Stimulated activated CD4-positive, alpha-beta T cell treated with anti-CD3 and anti-CD28 coated beads, Interleukin-12 subunit alpha, Interleukin-12 subunit beta, amount 100 ng/mL, for 24 hours (primary cell): ENCODE measurements around the gene STAT5A.
"Not testable (repeated sequence)": the region's sequence is repeated elsewhere in the genome, so short reads cannot be mapped to it uniquely, and the experiment has no call there.

Source experiments
- DNase-seq, 2 experiments: peaks; one replicate each; pipeline ENCODE4 v3.0.0-alpha.2; 2020; ENCODE audit warnings: low read depth in 2 of 2

Gene STAT5A

DNA sequence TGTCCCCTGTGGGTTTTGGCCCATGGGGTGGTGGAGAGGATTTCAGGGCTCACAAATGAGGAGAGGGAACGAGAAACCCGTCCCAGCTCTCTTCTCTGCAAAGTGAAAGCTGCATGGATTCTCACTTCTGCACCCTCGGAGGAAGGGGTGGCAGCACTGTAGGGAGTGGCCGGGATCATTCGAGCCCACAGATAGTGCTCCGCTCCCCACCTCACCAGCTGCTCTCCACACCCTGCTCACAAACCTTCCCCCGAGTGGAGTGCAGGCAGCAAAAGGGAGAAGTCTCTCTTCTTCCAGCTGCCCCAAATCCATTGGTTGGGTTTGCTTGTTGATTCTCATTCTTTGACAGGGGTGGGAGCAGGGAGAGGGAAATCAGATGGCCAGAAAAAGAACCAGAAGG, 20.1 kb downstream of the STAT5A start:
- DNase-seq: no peak

DNA sequence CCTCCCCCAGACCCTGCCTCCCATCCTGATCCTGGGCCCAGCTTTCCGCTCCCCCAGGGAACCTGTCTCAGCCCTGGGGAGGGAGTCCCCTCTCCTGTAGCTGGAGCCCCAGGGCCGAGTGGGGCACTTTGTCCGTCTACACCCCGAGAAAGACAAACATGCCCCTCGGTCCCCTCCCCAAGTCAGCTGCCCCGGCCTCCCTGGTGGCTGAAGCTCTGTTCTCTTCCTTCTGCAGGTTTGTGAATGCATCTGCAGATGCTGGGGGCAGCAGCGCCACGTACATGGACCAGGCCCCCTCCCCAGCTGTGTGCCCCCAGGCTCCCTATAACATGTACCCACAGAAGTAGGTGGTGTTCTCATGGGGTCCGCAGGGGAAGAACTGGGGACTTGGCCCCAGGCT, 20.8 kb downstream of the STAT5A start:
- DNase-seq: no peak

DNA sequence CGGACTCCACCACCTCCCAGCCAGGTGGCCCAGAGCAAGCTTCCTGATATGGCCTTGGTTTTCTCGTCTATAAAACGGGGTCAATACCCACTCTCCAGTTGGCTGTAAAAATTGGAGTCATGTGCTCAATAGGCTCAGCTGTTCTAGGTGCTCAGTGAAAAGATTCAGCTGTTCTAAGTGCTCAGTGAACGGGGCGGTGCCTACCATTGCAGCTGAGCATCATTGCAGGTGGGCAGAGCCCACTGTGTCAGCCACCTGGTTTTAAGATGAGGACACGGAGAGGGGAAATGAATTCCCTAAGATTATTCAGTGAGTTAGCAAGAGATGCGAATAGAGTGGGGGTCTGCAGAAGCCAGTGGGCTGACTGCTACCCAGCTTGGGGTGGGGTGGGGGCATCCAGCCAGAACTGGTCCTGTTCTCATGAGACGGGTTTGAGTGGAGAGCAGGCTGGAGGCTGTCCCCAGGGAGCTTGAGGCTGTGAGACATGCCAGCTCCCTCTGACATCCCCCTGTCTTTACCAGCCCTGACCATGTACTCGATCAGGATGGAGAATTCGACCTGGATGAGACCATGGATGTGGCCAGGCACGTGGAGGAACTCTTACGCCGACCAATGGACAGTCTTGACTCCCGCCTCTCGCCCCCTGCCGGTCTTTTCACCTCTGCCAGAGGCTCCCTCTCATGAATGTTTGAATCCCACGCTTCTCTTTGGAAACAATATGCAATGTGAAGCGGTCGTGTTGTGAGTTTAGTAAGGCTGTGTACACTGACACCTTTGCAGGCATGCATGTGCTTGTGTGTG, 21.9 kb downstream of the STAT5A start:
- no peak for DNase-seq

DNA sequence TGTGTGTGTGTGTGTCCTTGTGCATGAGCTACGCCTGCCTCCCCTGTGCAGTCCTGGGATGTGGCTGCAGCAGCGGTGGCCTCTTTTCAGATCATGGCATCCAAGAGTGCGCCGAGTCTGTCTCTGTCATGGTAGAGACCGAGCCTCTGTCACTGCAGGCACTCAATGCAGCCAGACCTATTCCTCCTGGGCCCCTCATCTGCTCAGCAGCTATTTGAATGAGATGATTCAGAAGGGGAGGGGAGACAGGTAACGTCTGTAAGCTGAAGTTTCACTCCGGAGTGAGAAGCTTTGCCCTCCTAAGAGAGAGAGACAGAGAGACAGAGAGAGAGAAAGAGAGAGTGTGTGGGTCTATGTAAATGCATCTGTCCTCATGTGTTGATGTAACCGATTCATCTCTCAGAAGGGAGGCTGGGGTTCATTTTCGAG, 22.5 kb downstream of the STAT5A start:
- no peak for DNase-seq

DNA sequence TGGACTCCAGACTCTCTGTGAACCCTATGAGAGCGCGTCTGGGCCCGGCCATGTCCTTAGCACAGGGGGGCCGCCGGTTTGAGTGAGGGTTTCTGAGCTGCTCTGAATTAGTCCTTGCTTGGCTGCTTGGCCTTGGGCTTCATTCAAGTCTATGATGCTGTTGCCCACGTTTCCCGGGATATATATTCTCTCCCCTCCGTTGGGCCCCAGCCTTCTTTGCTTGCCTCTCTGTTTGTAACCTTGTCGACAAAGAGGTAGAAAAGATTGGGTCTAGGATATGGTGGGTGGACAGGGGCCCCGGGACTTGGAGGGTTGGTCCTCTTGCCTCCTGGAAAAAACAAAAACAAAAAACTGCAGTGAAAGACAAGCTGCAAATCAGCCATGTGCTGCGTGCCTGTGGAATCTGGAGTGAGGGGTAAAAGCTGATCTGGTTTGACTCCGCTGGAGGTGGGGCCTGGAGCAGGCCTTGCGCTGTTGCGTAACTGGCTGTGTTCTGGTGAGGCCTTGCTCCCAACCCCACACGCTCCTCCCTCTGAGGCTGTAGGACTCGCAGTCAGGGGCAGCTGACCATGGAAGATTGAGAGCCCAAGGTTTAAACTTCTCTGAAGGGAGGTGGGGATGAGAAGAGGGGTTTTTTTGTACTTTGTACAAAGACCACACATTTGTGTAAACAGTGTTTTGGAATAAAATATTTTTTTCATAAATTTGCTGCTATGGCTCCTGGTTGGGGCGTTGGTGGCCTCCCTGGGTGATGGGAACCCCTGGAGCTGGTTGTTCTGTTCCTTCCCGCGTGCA, 23.1 kb downstream of the STAT5A start:
- DNase-seq: no peak

DNA sequence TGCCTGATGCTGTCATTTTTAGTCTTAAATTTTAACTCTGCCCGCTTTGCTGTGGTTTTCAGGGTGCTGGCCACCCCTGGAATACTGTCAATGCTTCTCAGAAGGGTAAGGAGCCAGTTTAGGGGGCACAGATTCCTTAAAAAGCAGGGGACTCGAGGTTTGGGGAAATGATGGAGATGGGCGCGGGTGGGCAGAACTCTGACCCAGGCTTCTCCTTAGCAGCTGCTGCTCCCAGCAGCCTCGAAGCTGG, 23.7 kb downstream of the STAT5A start:
- DNase-seq: no peak

DNA sequence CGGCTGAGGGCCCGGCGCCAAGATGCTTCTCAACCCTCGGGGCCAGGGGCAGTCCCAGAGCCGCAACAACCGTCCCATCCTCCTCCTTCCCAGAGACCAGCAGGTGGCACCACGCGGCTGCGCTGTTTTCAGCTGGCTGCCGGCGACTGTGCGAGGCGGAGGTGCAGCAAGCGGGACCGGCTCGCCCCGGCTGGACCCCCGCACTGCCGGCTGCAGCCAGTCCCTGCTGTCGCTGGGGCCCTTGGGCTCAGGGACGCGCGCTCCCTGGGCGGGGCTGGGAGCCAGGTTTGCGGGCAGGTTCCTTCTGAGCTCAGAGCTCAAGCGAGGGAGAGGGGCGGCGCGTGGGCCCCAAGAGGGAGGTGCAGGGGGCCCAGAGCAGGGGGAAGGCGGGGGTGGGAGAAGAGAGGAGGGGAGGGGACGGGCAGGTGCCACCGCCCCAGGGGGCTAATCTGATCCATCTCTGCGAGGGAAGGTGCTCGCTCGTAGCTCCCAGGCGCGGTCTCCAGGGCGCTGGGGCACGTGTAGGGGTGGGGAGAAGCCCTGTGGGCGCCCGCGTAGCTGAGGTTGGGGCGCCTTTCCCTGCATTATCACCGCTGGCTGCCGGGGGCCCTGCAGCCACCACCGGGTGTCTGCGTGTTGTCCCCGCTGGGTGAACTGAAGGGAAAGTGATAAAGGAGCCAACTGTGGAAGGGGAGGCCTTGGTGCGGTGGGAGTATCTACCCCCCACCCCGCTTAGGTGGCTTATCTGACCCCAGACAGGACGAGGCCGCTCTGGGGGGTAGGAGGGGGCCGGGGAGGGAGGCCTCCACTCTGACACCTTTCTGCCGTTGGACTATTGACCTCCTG, 24.2 kb downstream of the STAT5A start:
- DNase-seq: peak; percentile 63 to 74

DNA sequence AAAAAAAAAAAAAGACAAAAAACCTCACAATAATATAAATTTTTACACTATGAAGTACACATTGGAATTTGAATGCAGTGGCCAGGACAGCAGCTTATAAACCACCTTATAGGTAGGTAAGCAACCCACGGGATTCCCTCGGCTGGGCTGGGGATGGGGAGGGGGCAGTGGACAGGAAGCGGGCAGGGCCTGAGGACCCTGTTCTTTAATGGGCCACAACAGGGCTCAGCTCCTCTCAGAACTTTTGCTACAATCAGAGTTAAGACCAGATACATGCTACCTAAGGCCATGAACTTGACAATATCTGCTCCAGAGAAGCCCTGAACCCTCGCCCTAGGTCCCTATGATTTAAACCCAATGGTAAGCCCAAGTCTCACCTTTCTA, 25.1 kb downstream of the STAT5A start:
- DNase-seq: no peak

DNA sequence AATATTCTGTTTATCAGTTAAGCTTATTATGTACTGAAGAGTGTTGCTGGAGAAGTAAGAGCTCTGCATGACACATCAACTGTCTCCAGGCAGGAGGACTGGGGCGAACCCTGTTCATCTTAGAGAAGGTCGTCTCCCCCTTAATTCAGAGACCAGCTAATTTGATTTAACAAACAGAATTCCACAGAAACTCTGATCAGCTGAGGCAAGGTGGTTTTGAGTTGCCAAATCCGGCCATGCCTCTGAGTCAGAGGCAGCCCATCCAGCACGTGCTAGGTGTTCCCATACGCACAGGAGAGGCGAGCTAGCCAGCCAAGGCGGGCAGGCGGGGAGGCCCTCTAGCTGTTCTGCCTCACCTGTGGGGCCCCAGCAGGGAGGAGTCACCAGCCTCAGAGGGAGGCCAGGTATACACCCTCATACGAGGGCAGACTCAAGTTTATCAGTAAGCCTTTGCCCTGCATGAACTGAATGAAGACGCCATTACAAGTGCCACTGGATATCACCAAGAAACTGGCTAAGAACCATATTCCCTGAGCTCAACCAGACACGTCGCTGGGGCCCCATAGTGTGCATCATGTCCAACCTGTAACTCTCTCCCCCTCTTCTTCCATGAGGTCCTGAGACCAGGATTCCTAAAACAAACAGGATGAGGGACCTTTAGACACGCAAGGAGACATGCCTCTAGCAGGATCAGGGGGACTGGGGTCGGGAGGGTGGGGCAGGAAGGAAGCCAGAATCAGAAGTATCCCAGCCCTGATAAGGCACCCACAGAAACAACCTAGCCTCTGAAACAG, 25.7 kb downstream of the STAT5A start:
- no peak for DNase-seq

DNA sequence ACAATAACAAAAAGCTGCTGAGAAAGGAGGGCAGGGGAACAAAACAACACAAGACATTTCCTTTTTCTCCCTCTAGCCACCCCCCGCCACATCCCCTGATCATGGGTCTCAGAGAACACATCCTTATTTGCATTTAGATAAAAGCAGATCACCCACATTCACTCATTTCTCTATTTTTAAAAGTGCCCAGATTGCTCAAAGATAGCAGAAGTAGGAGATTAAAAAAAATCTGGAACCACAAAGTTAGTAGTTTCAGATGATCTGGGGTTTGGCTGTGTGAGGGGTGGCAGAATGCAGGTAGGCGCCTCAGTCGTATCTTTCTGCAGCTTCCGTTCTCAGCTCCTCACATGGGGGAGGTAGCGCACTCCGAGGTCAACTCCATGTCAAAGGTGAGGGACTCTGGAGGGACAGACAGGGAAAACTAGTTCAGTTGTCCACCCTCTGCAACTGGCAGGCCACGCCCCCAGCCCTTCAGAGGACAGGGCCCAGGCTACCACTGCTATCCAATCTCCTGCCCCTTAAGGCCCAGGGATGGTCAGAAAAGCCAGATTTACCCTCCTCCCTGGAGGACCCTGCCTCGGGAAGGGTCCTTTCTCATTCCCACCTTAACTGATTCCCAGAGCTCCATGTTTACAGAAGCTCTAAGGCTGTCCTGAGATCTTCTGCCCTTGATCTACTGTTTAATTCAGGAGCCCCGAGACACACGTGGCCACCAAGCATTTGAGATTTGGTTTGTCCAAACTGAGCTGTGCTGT, 27.3 kb downstream of the STAT5A start:
- no peak for DNase-seq

DNA sequence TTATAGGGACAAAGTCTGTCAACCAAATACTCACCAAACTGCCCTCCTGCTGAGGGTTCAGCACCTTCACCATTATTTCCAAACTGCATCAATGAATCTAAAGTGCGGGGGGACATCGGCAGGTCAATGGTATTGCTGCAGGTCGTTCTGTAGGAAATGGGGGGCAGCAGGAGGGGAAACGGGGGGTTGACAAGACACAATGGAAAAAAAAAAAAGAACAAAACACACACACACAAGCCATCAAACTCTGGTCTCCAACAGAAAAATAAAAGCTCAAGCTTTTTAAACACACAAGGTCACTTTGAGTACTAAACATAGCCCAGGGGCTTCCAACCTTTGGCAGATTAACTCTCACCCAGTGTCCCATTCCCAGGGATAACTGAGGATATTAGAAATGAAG, 28.5 kb downstream of the STAT5A start:
- no peak for DNase-seq

DNA sequence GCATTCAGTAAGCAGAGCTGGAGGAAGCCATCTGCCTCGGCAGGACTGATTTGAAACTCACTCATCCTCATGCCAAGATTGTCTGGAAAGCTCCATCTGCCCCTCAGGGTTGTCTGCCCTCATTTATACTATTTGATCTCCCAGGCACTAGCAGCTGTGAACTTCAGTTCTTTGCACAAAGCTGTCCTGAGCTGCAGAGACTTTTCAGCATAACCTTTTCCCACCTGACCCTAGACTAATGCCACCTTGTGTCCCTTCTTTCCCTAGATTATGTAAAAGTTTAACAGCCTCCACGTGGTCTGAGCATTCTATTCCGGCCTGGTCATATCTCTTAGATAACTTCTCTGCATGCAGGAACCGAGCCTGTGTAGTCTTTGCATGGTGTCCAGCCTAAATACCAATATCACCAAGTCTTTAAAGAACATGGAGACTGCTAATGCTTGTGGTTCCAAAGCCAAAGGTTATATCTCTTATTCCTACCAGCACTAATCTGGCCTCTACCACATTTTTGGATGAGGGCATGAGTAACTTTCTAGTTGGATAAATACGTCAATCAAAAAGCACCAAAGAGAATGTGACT, 29.1 kb downstream of the STAT5A start:
- no peak for DNase-seq

DNA sequence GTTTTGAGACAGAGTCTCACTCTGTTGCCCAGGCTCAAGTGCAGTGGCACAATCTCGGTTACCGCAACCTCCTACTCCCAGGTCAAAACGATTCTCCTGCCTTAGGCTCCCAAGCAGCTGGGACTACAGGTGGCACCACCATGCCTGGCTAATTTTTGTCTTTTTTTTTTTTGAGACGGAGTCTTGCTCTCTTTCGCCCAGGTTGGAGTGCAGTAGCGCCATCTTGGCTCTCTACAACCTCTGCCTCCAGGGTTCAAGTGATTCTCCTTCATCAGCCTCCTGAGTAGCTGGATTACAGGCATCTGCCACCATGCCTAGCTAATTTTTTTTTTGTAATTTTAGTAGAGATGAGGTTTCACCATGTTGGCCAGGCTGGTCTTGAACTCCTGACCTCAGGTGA, 29.7 kb downstream of the STAT5A start:
- DNase-seq: not testable (repeated sequence)

DNA sequence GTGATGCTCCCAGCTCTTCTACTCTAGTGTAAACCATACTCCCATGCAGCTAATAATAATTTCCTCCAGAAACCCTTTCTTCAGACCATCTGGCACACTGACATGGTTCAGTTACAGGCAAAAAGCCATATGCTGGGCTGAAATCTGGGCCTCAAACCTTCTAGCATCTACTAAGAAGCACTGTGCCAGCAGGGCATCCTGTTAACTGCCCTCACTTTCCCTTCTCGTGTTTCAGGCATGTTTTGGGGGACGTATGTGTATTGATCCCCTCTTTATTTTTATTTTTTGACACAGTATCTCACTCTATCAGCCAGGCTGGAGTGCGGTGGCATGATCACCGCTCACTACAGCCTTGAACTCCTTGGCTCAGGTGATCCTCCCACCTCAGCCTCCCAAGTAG, 33.3 kb downstream of the STAT5A start:
- no peak for DNase-seq

DNA sequence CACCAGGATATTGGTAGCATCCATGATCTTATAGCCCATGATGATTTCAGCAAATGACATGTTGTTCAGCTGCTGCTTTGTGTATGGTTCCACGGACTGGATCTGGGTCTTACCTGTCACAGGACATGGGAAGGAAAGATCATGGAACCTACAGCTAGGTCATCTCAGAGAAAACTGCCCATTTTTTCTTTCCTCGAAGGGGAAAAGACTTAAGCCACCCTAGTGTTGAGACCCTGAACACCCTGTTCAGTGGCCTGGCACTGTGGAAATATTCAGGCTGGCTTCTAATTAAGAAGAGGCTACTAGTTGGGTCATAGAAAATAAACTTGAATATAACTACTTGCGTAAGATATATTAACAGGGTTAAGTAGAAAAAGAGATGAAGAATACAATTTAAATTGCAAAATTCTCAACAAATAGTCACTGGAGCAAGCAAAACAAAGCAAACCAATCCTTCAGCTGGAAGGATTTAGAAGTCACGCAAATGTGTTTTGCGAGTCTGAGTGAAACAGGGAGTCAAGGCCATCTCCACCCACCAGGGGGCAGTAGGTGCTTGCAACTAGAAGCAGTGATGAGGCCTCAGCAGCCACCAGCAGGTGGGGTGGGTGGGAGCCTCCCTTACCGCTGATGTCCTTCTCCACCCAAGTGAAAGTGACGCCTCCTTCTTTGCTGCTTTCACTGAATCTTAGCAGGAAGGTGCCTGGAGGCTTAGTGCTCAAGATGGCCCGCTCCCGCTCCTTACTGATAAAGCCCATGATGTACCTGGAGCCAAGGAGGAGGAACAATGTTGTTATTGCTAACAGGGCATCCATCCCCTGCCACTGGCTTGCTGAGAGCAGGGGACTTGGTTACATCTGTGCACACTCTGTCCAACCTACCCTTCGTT, 34.3 kb downstream of the STAT5A start:
- peak; percentile 82 to 96 for DNase-seq

DNA sequence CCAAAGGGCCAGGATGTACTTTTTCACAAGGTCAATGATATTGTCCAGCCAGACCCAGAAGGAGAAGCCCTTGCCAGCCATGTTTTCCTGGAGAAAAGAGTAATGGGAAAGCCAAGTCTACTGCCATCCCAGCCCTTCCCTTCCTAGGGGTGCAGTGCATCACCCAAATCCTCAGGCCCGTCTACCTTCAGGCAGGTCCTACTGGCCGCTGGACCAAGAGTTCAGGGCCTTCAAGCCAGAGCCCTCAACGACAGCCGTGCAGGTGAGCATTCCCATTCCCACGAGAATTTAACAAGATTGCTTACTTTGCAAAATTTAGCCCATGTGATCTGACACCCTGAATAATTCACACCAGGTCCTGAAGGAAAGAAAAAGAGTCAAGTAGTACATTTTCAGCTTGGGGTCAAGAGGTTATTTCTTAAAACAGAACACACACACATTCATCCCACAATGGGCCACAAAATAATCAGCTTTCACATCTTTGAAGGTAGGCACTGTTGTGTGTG, 35.0 kb downstream of the STAT5A start:
- no peak for DNase-seq

DNA sequence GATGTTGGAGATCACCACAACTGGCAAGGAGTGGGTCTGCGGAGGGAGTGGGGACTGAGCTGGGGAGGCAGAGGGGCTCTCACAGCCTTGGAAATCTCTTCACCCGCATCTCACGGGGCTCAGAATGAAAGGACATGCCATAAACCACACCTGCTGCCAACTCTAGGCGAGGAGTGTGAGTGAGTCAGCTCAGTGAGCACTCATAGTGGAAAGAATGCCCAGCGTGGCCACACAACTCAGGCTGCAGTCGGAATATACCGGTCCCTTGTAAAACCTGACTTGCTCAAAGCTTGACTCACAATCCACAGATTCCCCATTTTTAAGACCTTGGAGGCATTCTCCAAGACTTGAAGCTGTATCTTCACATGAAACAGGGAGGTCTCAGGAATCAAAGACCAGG, 36.7 kb downstream of the STAT5A start:
- DNase-seq: no peak

DNA sequence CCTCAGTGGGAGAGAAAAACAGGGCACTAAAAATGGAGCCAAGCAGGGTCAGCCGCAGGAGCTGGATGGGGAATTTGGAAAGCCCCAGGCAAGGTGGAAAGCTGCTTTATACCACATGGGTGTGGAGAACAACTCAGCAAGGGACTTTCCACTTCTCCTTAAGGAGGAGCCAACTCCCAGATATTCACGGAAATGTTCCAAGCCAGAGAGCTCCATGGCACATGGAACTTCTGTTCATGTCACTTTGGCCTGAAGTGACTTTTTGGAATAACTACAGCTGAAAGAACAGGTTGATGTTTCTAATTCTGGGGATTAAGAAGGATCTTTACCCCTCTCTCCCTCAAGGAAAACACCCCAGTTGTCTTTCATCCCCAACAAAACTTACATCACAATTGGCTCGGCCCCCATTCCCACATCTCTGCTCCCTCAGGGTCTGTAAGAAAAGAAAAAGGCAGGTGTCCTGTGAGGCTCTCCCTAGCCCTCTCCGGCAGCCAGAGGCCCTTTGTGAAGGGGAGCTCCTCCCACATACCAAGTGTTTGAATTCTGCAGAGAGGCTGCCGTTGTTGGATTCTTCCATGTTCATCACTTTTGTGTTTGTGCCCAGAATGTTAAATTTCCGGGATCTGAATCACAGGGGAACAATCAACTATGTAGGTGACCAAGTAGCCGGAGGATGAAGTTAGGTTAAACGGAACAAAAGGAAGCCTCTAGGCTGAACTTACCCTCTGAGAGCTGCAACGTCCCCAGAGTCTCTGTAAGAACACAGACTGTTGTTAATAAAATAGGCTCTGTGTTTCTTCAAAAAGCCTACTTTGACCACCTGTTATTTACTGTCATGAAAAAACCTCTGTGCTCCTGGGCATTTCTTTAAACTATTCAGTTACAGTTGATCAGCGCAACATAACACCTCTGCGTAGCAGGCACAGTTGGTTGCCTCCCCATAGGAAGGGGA, 41.0 kb downstream of the STAT5A start:
- DNase-seq: no peak
